Measurements from ENCODE around the gene FOXO3. TPM values are rescaled to one million over a fixed set of nuclear protein-coding genes. Genes with fewer than 3 reads are reported as not detected.

The FOXO3 gene
- total RNA-seq, 1 donor from 2014 or later = 60.3 TPM

GRCh38 chr6:108568551-108569305, 8.0 kb downstream of the FOXO3 start:
- Mint-ChIP-seq H3K27ac (ENCODE audit: unreplicated experiment) (no peak overlapping the region), H3K27me3 (ENCODE audit: unreplicated experiment) (no peaks in the 10 kb centered on the region), H3K4me1 (ENCODE audit: unreplicated experiment) (peaks cover 40% of the 10 kb centered on the region), H3K9me3 (ENCODE audit: unreplicated experiment) (no peaks in the 10 kb centered on the region), H3K36me3 (ENCODE audit: unreplicated experiment) (peaks cover 34% of the 10 kb centered on the region), H3K4me3 (ENCODE audit: unreplicated experiment) (no peak overlapping the region)
- no peak for DNase-seq (ENCODE audit: extremely low spot score, unreplicated experiment)
- no peak for TF ChIP-seq CTCF (IDR thresholded peaks at IDR 0.05)

GRCh38 chr6:108570517-108570916, 9.8 kb downstream of the FOXO3 start:
- Mint-ChIP-seq H3K9me3 (ENCODE audit: unreplicated experiment) (no peaks in the 10 kb centered on the region), H3K27ac (ENCODE audit: unreplicated experiment) (no peak overlapping the region), H3K4me3 (ENCODE audit: unreplicated experiment) (no peak overlapping the region), H3K36me3 (ENCODE audit: unreplicated experiment) (peaks cover 38% of the 10 kb centered on the region), H3K4me1 (ENCODE audit: unreplicated experiment) (peaks cover 26% of the 10 kb centered on the region), H3K27me3 (ENCODE audit: unreplicated experiment) (no peaks in the 10 kb centered on the region)
- peak; percentile 44 for TF ChIP-seq CTCF (IDR thresholded peaks at IDR 0.05)
- no peak for DNase-seq (ENCODE audit: extremely low spot score, unreplicated experiment)

GRCh38 chr6:108574457-108575141, 13.9 kb downstream of the FOXO3 start:
- Mint-ChIP-seq H3K27ac (ENCODE audit: unreplicated experiment) (no peak overlapping the region), H3K4me1 (ENCODE audit: unreplicated experiment) (peaks cover 37% of the 10 kb centered on the region), H3K27me3 (ENCODE audit: unreplicated experiment) (no peaks in the 10 kb centered on the region), H3K36me3 (ENCODE audit: unreplicated experiment) (peaks cover 35% of the 10 kb centered on the region), H3K9me3 (ENCODE audit: unreplicated experiment) (no peaks in the 10 kb centered on the region), H3K4me3 (ENCODE audit: unreplicated experiment) (no peak overlapping the region)
- no peak for DNase-seq (ENCODE audit: extremely low spot score, unreplicated experiment)
- no peak for TF ChIP-seq CTCF (IDR thresholded peaks at IDR 0.05)

- H3K27me3 Mint-ChIP-seq (ENCODE audit: unreplicated experiment) = no peaks in the 10 kb centered on the region
- peaks cover 27% of the 10 kb centered on the region for H3K36me3 Mint-ChIP-seq (ENCODE audit: unreplicated experiment)
- DNase-seq (ENCODE audit: extremely low spot score, unreplicated experiment) = no peak
- H3K4me3 Mint-ChIP-seq (ENCODE audit: unreplicated experiment) = no peak overlapping the region
- TF ChIP-seq CTCF (IDR thresholded peaks at IDR 0.05) = no peak
- H3K9me3 Mint-ChIP-seq (ENCODE audit: unreplicated experiment) = no peaks in the 10 kb centered on the region
- no peak overlapping the region for H3K27ac Mint-ChIP-seq (ENCODE audit: unreplicated experiment)
- H3K4me1 Mint-ChIP-seq (ENCODE audit: unreplicated experiment) = peaks cover 48% of the 10 kb centered on the region
Observed at GRCh38 chr6:108575905-108576494, 15.3 kb downstream of the FOXO3 start.

- no peak for TF ChIP-seq CTCF (IDR thresholded peaks at IDR 0.05)
- no peak for DNase-seq (ENCODE audit: extremely low spot score, unreplicated experiment)
- Mint-ChIP-seq H3K4me1 (ENCODE audit: unreplicated experiment) (peaks cover 55% of the 10 kb centered on the region), H3K27ac (ENCODE audit: unreplicated experiment) (peak overlapping the region; percentile 2), H3K27me3 (ENCODE audit: unreplicated experiment) (no peaks in the 10 kb centered on the region), H3K4me3 (ENCODE audit: unreplicated experiment) (no peak overlapping the region), H3K36me3 (ENCODE audit: unreplicated experiment) (peaks cover 20% of the 10 kb centered on the region), H3K9me3 (ENCODE audit: unreplicated experiment) (no peaks in the 10 kb centered on the region)
Observed at GRCh38 chr6:108576709-108577108, 16.0 kb downstream of the FOXO3 start.

Data from osteocyte (in vitro differentiated cells).